HG02943 (cell line): ENCODE data around the gene CPNE6.

ENCODE experiments used
- ATAC-seq: cut with Tn5 transposase; IDR thresholded peaks from one replicate; pipeline ENCODE4 v1.9.1; 2021; ENCODE audit warnings: mild to moderate bottlenecking, low read depth, moderate library complexity; ENCODE audit not compliant: unreplicated experiment

Gene CPNE6

GRCh38 chr14:24122416-24122815 lies 51.1 kb downstream of the CPNE6 start:
- no peak for ATAC-seq

- no peak for ATAC-seq
Measured at GRCh38 chr14:24122898-24123297, 51.5 kb downstream of the CPNE6 start.

GRCh38 chr14:24123424-24124417 lies 52.4 kb downstream of the CPNE6 start:
- no peak for ATAC-seq

GRCh38 chr14:24126939-24127338 lies 55.6 kb downstream of the CPNE6 start:
- ATAC-seq = no peak

GRCh38 chr14:24127673-24128072 lies 56.3 kb downstream of the CPNE6 start:
- ATAC-seq = no peak
